ENCODE data around the gene USP36. TPM values are rescaled to one million over a fixed set of nuclear protein-coding genes. Genes with fewer than 3 reads are reported as not detected.
A peak's percentile ranks its signal among the peaks of the same experiment; 100 is the strongest.

The USP36 gene
- polyA plus RNA-seq, 1 donor (not counting 4 experiments of a cell fraction or from before 2014, with no cell fraction given) = 25.2 TPM

GRCh38 chr17:78746263-78746948 lies 94.2 kb downstream of the USP36 start:
- TF ChIP-seq, protein P1, sequence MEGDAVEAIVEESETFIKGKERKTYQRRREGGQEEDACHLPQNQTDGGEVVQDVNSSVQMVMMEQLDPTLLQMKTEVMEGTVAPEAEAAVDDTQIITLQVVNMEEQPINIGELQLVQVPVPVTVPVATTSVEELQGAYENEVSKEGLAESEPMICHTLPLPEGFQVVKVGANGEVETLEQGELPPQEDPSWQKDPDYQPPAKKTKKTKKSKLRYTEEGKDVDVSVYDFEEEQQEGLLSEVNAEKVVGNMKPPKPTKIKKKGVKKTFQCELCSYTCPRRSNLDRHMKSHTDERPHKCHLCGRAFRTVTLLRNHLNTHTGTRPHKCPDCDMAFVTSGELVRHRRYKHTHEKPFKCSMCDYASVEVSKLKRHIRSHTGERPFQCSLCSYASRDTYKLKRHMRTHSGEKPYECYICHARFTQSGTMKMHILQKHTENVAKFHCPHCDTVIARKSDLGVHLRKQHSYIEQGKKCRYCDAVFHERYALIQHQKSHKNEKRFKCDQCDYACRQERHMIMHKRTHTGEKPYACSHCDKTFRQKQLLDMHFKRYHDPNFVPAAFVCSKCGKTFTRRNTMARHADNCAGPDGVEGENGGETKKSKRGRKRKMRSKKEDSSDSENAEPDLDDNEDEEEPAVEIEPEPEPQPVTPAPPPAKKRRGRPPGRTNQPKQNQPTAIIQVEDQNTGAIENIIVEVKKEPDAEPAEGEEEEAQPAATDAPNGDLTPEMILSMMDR (optimal IDR thresholded peaks at IDR 0.05 in 1 of 3, IDR thresholded peaks at IDR 0.05 in 1 of 3, conservative IDR thresholded peaks at IDR 0.05 in 1 of 3; ENCODE audit: extremely low read depth in 1 of 3, insufficient read depth in 2 of 3, low read length in 3 of 3) = no peak
- TF ChIP-seq EZH2 (IDR thresholded peaks at IDR 0.05; ENCODE audit: low read length) = no peak
- no peaks in the 10 kb centered on the region for H3K27me3 ChIP-seq (ENCODE audit: control insufficient read depth, extremely low read depth, insufficient read depth, low read length)
- no peak for FAIRE-seq
- H3K4me1 ChIP-seq (ENCODE audit: control insufficient read depth, extremely low read depth, insufficient read depth, low read length) = peaks cover 25% of the 10 kb centered on the region
- H4K20me1 ChIP-seq (ENCODE audit: control insufficient read depth, extremely low read depth, insufficient read depth, low read length) = no peaks in the 10 kb centered on the region
- peaks cover 62% of the 10 kb centered on the region for H3K79me2 ChIP-seq (ENCODE audit: control insufficient read depth, insufficient read depth, low read length)
- peaks cover 2% of the 10 kb centered on the region for H3K9me1 ChIP-seq (ENCODE audit: control insufficient read depth, extremely low read depth, insufficient read depth, low read length)
- DNase-seq (ENCODE audit: low read depth, low spot score) = no peak
- H3K27ac ChIP-seq (ENCODE audit: control insufficient read depth, insufficient read depth, low read length) = peak overlapping the region; percentile 93
- H3K9ac ChIP-seq (ENCODE audit: control insufficient read depth, extremely low read depth, insufficient read depth, low read length) = no peak overlapping the region
- dilution Hi-C loops (cut with MboI; ENCODE audit: extremely low pct_ligation_motif_present, low sequenced_read_pairs) = no loop called here
- H3K36me3 ChIP-seq (ENCODE audit: control insufficient read depth in 2 of 2, extremely low read depth in 1 of 2, insufficient read depth in 2 of 2, low read length in 2 of 2) = no peaks in the 10 kb centered on the region
- no peak overlapping the region for H3K4me2 ChIP-seq (ENCODE audit: control insufficient read depth, extremely low read depth, insufficient read depth, low read depth, low read length)
- no peak overlapping the region for H3K4me3 ChIP-seq (ENCODE audit: control insufficient read depth in 2 of 3, extremely low read depth in 1 of 3, insufficient read depth in 2 of 3, low read depth in 1 of 3, low read length in 3 of 3)
- no peaks in the 10 kb centered on the region for H3K9me3 ChIP-seq (ENCODE audit: control insufficient read depth, low read depth, low read length)
- no peak overlapping the region for H2AFZ ChIP-seq (ENCODE audit: control insufficient read depth, low read length)

Other genes with a start within 250 kb of the USP36 start
- gene CYTH1, start 58.5 kb downstream of the USP36 start, polyA plus RNA-seq = 27.7 to 28.3 TPM (median 28.2 TPM) in 3 replicates
- gene CEP295NL, start 62.4 kb upstream of the USP36 start, polyA plus RNA-seq = not detected in 3 replicates
- 1.2 to 5.7 TPM (median 2.3 TPM) in 3 replicates for gene TIMP2, start 84.6 kb upstream of the USP36 start, polyA plus RNA-seq
- 53.0 to 137 TPM (median 97.1 TPM) in 3 replicates for gene LGALS3BP, start 139.1 kb upstream of the USP36 start, polyA plus RNA-seq
- 53.2 to 78.1 TPM (median 54.6 TPM) in 3 replicates for gene CANT1, start 168.9 kb upstream of the USP36 start, polyA plus RNA-seq
- gene C1QTNF1, start 183.4 kb upstream of the USP36 start, polyA plus RNA-seq = 6.6 to 17.2 TPM (median 14.3 TPM) in 3 replicates
- gene ENGASE, start 234.0 kb upstream of the USP36 start, polyA plus RNA-seq = 6.0 to 9.1 TPM (median 6.6 TPM) in 3 replicates